Upper lobe of left lung (tissue), 4 donors: ENCODE results near the gene IYD.
"Not testable (repeated sequence)": the region's sequence is repeated elsewhere in the genome, so short reads cannot be mapped to it uniquely, and the experiment has no call there.

Experiments
- EP300 ChIP-seq, 4 donors: sonication (generic); formaldehyde crosslinking; IDR thresholded peaks; one replicate each; pipeline ENCODE4 v1.5.1; 2017; ENCODE audit warnings: antibody characterized with exemption in 4 of 4, control low read depth in 2 of 4
- POLR2A ChIP-seq, 4 donors: fragments of 450-650 bp; IDR thresholded peaks; one replicate each; pipeline ENCODE4 v1.5.1; 2016 to 2017; ENCODE audit warnings: antibody characterized with exemption in 4 of 4, mild to moderate bottlenecking in 2 of 4
- POLR2AphosphoS5 ChIP-seq, 2 donors: sonication (generic); formaldehyde crosslinking; IDR thresholded peaks; one replicate each; pipeline ENCODE4 v1.5.1; 2017; ENCODE audit warnings: antibody characterized with exemption in 2 of 2
- TF ChIP-seq, protein P1 (sequence below), 6 experiments: fragments of 450-650 bp in 4 of 6; fragments of 200-600 bp in 2 of 6; sonication (generic) in 2 of 6; IDR thresholded peaks; one replicate each; pipeline ENCODE4 v1.5.1; 2016 to 2019; ENCODE audit warnings: antibody characterized with exemption in 6 of 6

DNA sequence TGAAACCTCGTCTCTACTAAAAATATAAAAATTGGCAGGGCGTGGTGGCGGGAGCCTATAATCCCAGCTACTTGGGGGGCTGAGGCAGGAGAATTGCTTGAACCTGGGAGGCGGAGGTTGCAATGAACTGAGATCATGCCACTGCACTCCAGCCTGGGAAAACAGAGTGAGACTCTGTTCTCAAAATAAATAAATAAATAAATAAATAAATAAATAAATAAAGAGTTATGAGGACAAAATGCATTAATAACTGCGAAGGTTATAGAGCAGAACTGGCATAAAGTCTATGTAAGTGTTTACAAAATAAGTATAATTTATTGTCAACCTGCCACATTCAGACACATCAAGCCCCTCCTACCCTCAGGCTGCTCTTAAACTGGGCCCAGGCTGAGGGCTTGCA lies 80.2 kb downstream of the IYD start:
- not testable (repeated sequence) for TF ChIP-seq EP300, POLR2A, POLR2AphosphoS5 (IDR thresholded peaks at IDR 0.05)
- TF ChIP-seq, protein P1, sequence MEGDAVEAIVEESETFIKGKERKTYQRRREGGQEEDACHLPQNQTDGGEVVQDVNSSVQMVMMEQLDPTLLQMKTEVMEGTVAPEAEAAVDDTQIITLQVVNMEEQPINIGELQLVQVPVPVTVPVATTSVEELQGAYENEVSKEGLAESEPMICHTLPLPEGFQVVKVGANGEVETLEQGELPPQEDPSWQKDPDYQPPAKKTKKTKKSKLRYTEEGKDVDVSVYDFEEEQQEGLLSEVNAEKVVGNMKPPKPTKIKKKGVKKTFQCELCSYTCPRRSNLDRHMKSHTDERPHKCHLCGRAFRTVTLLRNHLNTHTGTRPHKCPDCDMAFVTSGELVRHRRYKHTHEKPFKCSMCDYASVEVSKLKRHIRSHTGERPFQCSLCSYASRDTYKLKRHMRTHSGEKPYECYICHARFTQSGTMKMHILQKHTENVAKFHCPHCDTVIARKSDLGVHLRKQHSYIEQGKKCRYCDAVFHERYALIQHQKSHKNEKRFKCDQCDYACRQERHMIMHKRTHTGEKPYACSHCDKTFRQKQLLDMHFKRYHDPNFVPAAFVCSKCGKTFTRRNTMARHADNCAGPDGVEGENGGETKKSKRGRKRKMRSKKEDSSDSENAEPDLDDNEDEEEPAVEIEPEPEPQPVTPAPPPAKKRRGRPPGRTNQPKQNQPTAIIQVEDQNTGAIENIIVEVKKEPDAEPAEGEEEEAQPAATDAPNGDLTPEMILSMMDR (IDR thresholded peaks at IDR 0.05) = not testable (repeated sequence)
